ENCODE results near the gene SMAD2.

DNA sequence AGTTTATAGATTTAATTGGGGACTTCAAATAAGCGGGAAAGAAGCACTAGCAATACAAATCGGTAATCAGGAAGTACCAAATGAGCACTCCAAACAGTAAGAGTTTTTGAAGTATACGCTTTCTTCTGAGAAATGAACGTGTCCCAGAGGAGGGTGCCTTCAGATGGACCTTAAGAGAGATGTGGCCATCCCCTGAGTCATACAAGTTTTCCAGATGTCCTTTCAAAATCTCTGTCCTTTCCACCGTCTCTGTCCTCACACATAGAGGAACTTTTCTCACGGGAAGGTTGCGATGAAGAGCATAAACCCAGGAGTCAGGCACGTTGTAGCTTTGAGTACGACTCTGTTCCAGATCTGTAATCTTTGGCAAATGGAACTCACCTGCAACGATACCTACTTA is 1.7 kb upstream of the SMAD2 start:
- TF ChIP-seq, protein P1, sequence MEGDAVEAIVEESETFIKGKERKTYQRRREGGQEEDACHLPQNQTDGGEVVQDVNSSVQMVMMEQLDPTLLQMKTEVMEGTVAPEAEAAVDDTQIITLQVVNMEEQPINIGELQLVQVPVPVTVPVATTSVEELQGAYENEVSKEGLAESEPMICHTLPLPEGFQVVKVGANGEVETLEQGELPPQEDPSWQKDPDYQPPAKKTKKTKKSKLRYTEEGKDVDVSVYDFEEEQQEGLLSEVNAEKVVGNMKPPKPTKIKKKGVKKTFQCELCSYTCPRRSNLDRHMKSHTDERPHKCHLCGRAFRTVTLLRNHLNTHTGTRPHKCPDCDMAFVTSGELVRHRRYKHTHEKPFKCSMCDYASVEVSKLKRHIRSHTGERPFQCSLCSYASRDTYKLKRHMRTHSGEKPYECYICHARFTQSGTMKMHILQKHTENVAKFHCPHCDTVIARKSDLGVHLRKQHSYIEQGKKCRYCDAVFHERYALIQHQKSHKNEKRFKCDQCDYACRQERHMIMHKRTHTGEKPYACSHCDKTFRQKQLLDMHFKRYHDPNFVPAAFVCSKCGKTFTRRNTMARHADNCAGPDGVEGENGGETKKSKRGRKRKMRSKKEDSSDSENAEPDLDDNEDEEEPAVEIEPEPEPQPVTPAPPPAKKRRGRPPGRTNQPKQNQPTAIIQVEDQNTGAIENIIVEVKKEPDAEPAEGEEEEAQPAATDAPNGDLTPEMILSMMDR (IDR thresholded peaks at IDR 0.05; ENCODE audit: poor library complexity), result no peak
- TF ChIP-seq EZH2 (IDR thresholded peaks at IDR 0.05; ENCODE audit: borderline replicate concordance) (no peak), EZH2phosphoT487 (IDR thresholded peaks at IDR 0.05; ENCODE audit: low read depth, severe bottlenecking, unreplicated experiment) (no peak)
